SKM-1 (cell line): ENCODE results near the gene REEP6.

Experiments
- DNase-seq: peaks from one replicate; lab custom pipeline; 2025; ENCODE audit not compliant: unreplicated experiment; lab: John Stamatoyannopoulos, UW

REEP6 gene

DNA sequence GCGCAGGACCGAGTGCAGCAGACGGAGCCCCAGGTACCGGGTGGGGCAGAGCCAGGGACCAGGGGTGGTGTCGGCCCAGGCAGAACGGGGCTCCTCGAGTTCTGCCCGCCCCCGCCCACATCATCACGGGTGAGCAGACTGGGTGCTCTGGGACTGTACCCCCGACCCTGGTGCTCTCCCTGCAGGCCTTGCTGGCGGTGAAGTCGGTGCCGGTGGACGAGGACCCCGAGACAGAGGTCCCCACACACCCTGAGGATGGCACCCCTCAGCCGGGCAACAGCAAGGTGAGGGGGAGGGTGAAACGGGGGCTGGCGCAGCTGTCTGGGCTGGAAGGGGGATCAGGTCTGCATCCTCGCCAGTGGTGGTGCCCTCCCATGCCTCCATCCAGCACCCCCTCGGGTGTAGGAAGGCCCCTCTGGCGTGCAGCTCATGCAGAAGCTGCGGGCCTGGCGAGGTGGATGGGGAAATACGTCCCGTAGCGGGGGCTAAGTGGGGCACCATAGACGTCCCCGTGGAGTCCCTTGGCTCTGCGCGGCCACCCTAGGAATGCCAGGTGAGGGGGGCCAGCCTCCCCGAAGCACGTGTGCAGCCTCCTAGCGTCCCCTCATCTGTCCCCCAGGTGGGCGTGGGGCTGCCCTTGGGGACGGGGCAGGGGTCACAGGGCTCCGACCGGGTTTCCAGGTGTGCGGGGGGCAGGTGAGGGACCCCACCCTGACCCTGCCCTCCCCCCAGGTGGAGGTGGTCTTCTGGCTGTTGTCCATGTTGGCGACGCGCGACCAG lies 34.7 kb upstream of the REEP6 start:
- no peak for DNase-seq

DNA sequence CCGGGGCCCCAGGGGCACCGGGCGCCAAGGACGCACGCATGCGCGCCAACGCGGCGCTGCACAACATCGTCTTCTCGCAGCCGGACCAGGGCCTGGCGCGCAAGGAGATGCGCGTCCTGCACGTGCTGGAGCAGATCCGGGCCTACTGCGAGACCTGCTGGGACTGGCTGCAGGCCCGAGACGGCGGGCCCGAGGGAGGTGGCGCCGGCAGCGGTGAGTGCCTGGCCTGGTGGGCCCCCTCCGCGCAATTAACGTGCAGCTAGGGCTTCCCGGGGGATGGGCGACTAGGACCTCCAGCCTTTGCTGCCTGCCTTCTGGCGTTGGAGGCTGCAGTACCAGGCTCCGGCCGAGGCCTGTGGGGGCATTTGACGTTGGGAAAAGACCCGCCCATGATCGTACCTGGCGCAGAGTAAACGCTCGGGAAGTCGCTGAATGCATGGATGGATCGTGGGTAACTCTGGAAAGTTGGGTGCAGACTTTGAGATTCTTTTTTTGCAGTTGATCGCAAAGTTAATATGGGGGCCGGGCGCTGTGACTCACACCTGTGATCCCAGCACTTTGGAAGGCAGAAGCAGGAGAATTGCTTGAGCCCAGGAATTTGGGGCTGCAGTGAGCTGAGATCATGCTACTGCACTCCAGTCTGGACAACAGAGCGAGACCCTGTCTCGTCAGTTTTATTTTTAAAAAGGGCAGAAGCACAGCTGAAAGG lies 33.8 kb upstream of the REEP6 start:
- no peak for DNase-seq

GRCh38 chr19:1457892-1458291 lies 33.1 kb upstream of the REEP6 start:
- no peak for DNase-seq

- no peak for DNase-seq
These were observed 31.5 kb upstream of the REEP6 start for GRCh38 chr19:1459479-1459878.

DNA sequence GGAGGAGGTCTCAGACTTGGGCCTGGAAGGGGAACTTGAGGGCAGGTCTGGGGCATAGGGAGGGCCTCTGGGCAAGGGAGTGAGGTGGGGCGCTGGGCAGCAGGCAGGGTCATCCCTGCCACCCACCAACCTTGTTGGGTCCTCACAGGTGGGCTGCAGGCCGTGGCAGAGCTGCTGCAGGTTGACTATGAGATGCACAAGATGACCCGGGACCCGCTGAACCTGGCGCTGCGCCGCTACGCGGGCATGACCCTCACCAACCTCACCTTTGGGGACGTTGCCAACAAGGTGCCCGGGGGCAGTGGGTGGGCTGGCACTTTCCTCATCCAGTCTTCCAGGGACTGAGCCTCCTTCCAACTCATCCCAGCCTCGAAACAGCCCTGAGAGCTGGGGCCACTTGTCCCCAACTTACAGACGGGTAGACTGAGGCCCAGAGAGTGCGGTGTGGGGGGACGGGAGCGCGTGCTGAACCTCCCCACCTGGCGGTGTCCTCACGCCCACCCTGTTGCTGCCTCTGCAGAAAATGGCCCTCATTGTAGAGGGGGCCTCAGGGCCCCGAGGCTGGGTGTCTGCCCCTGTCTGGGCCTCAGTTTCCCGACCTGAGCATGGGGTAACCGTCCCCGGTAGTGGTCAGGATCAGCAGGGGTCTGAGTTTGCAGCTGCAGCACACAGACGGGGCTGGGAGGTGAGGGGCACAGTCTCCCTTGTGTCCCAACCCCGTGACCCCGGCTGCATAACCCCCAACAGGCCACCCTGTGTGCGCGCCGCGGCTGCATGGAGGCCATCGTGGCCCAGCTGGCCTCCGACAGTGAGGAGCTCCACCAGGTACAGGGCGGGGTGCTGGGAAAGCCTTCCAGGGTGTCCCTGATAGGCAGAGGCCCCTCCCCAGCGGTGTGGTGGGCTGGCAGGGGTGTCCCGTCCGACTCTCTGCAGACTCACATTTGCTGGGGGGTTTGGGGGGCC lies 30.7 kb upstream of the REEP6 start:
- DNase-seq, result no peak

- DNase-seq, result no peak
These were observed 29.1 kb upstream of the REEP6 start for GRCh38 chr19:1461862-1462261.

DNA sequence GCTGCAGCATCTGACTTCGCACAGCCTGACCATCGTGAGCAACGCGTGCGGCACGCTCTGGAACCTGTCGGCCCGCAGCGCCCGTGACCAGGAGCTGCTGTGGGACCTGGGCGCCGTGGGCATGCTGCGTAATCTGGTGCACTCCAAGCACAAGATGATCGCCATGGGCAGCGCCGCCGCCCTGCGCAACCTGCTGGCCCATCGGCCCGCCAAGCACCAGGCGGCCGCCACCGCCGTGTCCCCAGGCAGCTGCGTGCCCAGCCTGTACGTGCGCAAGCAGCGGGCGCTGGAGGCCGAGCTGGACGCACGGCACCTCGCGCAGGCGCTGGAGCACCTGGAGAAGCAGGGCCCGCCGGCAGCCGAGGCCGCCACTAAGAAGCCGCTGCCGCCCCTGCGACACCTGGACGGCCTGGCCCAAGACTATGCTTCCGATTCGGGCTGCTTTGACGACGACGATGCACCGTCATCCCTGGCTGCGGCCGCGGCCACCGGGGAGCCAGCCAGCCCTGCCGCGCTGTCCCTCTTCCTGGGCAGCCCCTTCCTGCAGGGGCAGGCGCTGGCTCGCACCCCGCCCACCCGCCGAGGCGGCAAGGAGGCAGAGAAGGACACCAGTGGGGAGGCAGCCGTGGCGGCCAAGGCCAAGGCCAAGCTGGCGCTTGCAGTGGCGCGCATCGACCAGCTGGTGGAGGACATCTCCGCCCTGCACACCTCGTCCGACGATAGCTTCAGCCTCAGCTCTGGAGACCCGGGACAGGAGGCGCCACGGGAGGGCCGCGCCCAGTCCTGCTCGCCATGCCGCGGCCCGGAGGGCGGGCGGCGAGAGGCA lies 25.6 kb upstream of the REEP6 start:
- no peak for DNase-seq

GRCh38 chr19:1466018-1466460 lies 24.9 kb upstream of the REEP6 start:
- DNase-seq, result no peak

GRCh38 chr19:1466461-1467214 lies 24.3 kb upstream of the REEP6 start:
- DNase-seq, result no peak

GRCh38 chr19:1467215-1467489 lies 23.8 kb upstream of the REEP6 start:
- DNase-seq, result no peak

- no peak for DNase-seq
These were observed 23.3 kb upstream of the REEP6 start for GRCh38 chr19:1467490-1468273.

DNA sequence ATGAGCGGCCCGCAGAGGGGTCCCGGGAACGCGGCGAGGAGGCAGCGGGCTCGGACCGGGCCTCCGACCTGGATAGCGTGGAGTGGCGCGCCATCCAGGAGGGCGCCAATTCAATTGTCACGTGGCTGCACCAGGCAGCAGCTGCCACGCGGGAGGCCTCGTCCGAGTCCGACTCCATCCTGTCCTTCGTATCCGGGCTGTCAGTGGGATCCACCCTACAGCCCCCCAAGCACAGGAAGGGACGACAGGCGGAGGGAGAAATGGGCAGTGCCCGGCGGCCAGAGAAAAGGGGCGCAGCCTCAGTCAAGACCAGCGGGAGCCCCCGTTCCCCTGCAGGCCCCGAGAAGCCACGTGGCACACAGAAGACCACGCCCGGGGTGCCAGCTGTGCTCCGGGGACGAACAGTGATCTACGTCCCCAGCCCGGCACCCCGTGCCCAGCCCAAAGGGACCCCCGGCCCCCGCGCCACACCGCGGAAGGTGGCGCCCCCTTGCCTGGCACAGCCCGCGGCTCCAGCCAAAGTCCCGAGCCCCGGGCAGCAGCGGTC lies 22.6 kb upstream of the REEP6 start:
- no peak for DNase-seq

- no peak for DNase-seq
These were observed 22.1 kb upstream of the REEP6 start for GRCh38 chr19:1468821-1469254.

DNA sequence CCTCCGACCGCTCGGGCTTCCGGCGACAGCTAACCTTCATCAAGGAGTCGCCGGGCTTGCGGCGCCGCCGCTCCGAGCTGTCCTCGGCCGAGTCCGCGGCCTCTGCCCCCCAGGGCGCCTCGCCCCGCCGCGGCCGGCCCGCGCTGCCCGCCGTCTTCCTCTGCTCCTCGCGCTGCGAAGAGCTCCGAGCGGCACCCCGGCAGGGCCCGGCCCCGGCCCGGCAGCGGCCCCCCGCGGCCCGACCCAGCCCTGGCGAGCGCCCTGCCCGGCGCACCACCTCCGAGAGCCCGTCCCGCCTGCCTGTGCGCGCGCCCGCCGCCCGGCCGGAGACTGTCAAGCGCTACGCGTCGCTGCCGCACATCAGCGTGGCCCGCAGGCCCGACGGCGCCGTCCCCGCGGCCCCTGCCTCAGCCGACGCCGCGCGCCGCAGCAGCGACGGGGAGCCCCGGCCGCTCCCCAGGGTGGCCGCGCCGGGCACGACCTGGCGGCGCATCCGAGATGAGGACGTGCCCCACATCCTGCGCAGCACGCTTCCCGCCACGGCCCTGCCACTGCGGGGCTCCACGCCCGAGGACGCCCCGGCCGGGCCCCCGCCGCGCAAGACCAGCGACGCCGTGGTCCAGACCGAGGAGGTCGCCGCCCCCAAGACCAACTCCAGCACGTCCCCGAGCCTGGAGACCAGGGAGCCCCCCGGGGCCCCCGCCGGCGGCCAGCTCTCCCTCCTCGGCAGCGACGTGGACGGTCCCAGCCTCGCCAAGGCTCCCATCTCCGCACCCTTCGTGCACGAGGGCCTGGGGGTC lies 21.5 kb upstream of the REEP6 start:
- DNase-seq, result no peak

DNA sequence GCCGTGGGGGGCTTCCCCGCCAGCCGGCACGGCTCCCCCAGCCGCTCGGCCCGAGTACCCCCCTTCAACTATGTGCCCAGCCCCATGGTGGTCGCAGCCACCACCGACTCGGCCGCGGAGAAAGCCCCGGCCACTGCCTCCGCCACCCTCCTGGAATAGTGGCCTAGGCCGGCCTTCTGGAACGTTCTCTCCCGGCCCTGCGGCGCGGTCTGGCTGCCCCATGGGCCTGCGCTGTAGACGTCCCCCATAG lies 21.0 kb upstream of the REEP6 start:
- DNase-seq, result no peak

- DNase-seq, result no peak
These were observed 20.5 kb upstream of the REEP6 start for GRCh38 chr19:1470305-1471009.

- DNase-seq, result no peak
These were observed 19.9 kb upstream of the REEP6 start for GRCh38 chr19:1471010-1471514.
